HEK293 (cell line): ENCODE data around the gene C1orf216.

ENCODE experiments used
- CTCF ChIP-seq: fragments of 450-650 bp; formaldehyde crosslinking; IDR thresholded peaks from 2 replicates; pipeline ENCODE4 v1.5.1; 2016; ENCODE audit warnings: missing biosample characterization, missing genetic modification characterization
- ZBTB17 ChIP-seq: fragments of 450-650 bp; formaldehyde crosslinking; IDR thresholded peaks from 2 replicates; pipeline ENCODE4 v1.5.1; 2016; ENCODE audit warnings: missing biosample characterization, missing genetic modification characterization
- ZBTB49 ChIP-seq: fragments of 450-650 bp; formaldehyde crosslinking; IDR thresholded peaks from 2 replicates; pipeline ENCODE4 v1.5.1; 2016; ENCODE audit warnings: missing biosample characterization, missing genetic modification characterization, low read depth
- ZNF311 ChIP-seq: fragments of 450-650 bp; formaldehyde crosslinking; IDR thresholded peaks from 2 replicates; pipeline ENCODE4 v1.5.1; 2017; ENCODE audit warnings: missing biosample characterization, missing genetic modification characterization, borderline replicate concordance
- ZNF423 ChIP-seq: fragments of 450-650 bp; formaldehyde crosslinking; IDR thresholded peaks from 2 replicates; pipeline ENCODE4 v1.5.1; 2016; ENCODE audit warnings: missing biosample characterization, missing genetic modification characterization

GRCh38 chr1:35666916-35667315 lies 51.8 kb downstream of the C1orf216 start:
- no peak for TF ChIP-seq CTCF (tag by site-specific recombination)
- TF ChIP-seq ZBTB49 (tag by site-specific recombination): no peak
- TF ChIP-seq ZNF423 (tag by site-specific recombination): no peak
- no peak for TF ChIP-seq ZBTB17
- TF ChIP-seq ZNF311 (tag by site-specific recombination): no peak
